KG1 (cell line): ENCODE data around the gene CRY2.

ENCODE experiments used
- DNase-seq: peaks from one replicate; lab custom pipeline; 2025; lab: John Stamatoyannopoulos, UW

CRY2 gene

DNA sequence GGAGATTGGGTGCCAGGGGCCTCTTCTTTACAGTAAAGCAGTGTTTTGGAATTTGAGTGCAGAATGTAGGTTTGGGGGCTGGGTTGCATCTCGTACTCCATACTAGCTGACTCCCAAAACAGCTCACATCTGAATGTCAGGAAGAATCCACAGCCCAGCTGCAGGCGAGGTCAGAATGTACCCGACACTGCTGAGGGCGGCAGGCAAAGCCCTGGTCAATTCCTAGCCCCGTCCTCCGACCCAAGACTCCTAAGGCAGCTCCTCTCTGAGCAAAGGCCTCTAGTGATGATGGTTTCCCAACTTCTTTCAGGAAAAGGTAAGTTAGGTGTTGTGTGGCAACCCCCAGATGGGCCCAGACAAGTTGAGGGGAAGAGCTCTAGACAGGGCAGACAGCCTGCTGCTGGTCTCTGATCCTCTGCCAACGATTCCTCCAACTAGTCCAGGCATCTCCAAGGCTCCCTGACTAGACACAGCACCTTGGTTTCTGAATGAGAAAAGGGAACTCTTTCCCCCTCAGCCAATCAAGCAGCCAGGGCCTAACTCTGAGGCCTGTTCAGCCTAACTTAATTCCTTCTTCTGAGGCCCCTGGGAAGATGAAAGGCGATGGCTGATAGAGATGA is 83.8 kb downstream of the CRY2 start:
- DNase-seq = no peak

DNA sequence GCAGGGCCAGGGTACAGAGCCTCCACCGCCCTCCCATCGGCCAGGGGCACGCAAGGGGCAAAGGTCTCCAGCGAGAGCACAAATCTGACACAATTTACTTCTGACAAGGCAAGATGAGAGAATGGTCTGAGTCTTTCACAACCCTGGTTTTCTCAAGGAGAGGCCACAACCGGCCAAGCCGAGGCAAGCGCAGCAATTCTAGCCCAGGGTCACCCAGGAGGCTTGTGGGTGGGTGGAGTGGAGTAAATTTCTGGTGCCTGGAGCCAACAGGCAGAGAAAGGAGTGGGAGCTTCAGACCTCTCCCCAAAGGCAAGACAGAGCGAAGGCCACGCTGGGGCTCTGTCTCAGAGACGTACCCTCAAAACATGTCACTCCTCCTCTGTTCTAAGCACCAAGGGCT is 84.5 kb downstream of the CRY2 start:
- no peak for DNase-seq

DNA sequence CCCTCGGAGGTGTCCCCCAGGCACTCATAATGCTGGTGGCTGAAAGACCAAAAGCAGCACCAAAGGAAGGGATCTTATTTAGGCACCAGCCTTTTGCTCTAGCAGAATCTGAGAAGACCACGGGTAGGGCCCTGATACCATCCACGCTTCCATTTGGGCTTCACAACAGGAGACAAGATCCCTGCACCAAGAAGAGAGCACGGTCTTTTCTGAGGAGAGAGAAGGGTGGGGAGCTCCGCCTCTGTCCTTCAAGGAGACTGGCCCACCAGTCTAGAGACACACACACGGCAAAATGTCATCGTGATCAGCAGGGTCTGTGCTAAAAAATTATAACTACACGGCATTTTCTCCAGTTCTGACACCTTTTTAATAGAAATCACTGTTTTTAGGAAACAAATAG is 84.9 kb downstream of the CRY2 start:
- no peak for DNase-seq
